Measurements from ENCODE around the gene RUVBL2.
"Not testable (repeated sequence)": the region's sequence is repeated elsewhere in the genome, so short reads cannot be mapped to it uniquely, and the experiment has no call there.

RUVBL2 gene

GRCh38 chr19:49050376-49051033 is 56.8 kb downstream of the RUVBL2 start:
- DNase-seq = not testable (repeated sequence)

GRCh38 chr19:49056101-49056901 is 62.6 kb downstream of the RUVBL2 start:
- no peak for DNase-seq

GRCh38 chr19:49056902-49057596 is 63.4 kb downstream of the RUVBL2 start:
- DNase-seq = not testable (repeated sequence)

GRCh38 chr19:49057636-49058234 is 64.0 kb downstream of the RUVBL2 start, which contains the start of gene CGB7:
TSS of gene CGB7 (minus strand) at chr19:49057749. CDS start at chr19:49055375, 2,374 bp downstream.
- DNase-seq = no peak

GRCh38 chr19:49058562-49058961 is 64.9 kb downstream of the RUVBL2 start:
- no peak for DNase-seq

- DNase-seq = no peak
Observed at GRCh38 chr19:49059053-49059452, 65.4 kb downstream of the RUVBL2 start.

- no peak for DNase-seq
Observed at GRCh38 chr19:49061000-49061399, 67.3 kb downstream of the RUVBL2 start.

GRCh38 chr19:49061445-49061844 is 67.8 kb downstream of the RUVBL2 start:
- no peak for DNase-seq

GRCh38 chr19:49064029-49064629 is 70.4 kb downstream of the RUVBL2 start:
- no peak for DNase-seq

GRCh38 chr19:49064768-49065611 is 71.3 kb downstream of the RUVBL2 start, which contains the start of gene NTF4:
TSS of gene NTF4 (minus strand) at chr19:49064818. CDS start at chr19:49061997, 2,821 bp downstream.
- no peak for DNase-seq
